Hypothalamus (tissue), 51 donors: ENCODE data around the gene BRINP2.

ENCODE experiments used
- DNase-seq, 51 donors: peaks; one replicate each; lab custom pipeline; 2025; lab: John Stamatoyannopoulos, UW

The BRINP2 gene, protein sequence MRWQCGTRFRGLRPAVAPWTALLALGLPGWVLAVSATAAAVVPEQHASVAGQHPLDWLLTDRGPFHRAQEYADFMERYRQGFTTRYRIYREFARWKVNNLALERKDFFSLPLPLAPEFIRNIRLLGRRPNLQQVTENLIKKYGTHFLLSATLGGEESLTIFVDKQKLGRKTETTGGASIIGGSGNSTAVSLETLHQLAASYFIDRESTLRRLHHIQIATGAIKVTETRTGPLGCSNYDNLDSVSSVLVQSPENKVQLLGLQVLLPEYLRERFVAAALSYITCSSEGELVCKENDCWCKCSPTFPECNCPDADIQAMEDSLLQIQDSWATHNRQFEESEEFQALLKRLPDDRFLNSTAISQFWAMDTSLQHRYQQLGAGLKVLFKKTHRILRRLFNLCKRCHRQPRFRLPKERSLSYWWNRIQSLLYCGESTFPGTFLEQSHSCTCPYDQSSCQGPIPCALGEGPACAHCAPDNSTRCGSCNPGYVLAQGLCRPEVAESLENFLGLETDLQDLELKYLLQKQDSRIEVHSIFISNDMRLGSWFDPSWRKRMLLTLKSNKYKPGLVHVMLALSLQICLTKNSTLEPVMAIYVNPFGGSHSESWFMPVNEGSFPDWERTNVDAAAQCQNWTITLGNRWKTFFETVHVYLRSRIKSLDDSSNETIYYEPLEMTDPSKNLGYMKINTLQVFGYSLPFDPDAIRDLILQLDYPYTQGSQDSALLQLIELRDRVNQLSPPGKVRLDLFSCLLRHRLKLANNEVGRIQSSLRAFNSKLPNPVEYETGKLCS

GRCh38 chr1:177170756-177171535, at the start of gene BRINP2:
Gene BRINP2 (plus strand): TSS chr1:177170958. CDS start chr1:177229877, 58,919 bp downstream.
- peak in 50 of 51 donors; percentile 41 to 91 (median 80) for DNase-seq

DNA sequence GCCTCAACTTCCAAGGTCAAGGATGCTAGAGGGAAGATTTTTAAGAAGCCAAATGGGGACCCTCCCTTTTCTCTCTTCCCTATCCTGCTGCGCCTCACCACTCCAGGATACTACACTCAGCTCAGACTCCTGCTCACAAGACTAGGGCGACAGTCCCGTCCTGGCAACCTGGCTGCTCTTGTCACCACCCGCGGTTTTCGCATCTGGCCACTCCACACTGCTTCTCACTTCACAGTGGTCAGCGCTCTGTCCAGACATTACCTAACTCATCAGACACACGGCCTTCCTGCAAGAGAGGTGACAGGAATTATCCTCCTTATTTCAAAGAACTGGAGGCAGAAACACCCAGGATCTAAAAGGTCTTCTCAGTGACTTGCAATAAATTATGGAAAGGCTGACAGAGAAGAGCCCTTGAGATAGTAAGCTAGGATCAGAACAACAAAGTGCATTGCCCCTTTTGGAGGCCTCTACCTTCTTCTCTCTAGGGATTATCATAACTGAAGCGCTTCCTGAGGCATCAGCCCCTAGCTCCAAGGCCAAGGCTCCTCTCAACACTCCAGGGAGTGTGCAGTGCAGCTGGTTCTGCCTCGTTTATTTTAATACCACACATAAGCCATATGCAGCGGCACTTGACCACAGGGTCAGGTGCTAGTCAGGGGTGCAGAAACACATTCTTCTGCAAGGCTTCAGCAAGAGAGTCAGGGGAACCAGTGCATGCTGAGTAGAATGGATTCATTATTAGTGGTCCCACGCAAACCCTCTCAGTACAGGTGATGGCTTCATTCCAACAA, 48.1 kb upstream of the BRINP2 start:
- no peak for DNase-seq

- no peak for DNase-seq
Observed at GRCh38 chr1:177124577-177125278, 46.0 kb upstream of the BRINP2 start.

DNA sequence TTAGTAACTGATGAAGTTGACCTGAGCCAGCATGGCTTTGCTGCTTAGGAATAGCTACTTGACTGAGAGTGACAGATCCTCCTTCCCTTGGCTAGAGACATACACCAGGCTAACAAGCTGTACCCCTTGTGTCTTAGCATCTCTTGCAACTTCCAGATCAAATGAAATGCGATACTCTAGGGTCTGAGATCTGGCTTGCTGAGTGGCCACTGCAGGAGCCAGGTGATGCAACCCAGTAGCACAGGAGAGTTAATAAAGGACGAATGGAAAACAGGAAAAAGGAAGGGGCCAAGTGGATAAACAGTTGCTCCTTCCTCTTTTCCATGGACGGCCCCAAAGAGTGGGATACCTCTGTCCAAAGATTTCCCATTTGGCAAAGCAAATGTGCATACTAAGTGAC, 44.5 kb upstream of the BRINP2 start:
- no peak for DNase-seq

DNA sequence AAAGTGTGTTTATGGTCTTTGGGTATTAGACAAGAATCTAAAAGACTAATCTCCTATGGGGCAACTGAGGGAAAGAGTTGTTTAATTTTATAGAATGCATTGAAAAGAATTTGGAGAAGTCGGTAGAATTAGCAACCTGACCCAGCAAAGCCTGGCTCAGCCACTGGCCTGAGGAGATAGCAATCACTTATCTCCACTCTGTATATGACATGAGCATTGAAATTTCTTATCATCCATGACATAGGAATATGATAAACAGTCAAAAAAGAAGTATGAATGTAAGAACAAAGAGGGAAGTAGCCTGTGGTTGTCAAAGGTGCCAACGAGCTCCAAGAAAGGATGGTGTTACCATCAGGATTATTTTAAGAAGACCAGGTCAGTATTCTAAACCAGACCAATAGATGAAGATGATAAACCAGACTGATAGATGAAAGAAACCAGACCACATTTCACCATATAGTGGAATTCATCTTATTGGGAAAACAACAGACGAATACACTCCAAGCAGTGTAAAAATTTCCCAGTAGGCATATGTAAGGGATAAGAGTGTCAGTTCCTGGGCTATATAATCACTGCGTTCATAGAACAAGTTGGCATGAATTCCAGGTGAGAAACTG, 42.0 kb upstream of the BRINP2 start:
- DNase-seq: no peak

GRCh38 chr1:177130451-177130945, 40.3 kb upstream of the BRINP2 start:
- DNase-seq: no peak

GRCh38 chr1:177131723-177132122, 39.0 kb upstream of the BRINP2 start:
- DNase-seq: no peak

GRCh38 chr1:177132141-177132540, 38.6 kb upstream of the BRINP2 start:
- no peak for DNase-seq

DNA sequence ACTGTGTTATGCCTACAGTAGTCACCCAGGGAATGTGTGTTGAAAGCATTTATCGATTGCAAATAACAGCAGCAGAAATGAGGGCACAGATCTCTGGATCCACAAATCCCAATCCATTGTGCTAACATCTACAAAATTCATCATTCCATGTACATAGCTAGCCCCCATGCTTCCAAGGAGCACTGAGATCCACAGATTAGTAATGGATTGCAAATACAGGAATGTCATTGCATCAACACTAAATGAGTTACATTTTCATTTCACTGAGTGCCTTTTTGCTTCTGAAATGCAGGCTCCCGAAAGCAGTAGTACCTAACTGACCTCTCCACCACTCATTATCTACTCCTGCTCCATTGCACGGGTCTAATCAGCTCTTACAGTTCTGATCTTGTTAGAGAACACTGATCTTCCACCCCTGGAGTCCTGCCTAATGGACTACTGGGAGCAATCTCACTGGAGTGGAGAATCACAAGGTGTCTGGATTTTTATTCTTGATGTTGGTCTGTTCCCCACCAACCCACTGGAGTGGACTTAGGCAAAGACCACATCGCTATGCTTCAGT, 36.7 kb upstream of the BRINP2 start:
- no peak for DNase-seq

DNA sequence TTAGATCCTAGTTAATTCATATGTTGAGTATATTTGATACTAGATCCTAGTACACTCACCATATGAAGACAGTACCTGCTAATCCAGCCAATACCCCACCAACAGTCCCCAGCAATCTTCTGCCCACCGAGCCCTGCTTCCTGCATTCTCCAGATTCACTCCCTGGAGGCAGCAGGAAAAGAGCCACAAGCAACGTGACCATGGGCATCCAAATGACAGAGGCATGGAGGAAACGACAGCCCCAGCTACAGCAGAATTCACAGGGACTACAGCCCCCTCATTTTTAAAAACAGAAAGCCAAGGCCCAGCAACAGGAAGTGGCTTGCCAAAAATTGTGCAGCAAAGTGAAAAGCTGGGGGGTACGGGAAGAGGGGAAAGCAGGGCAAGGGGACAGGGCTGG, 35.5 kb upstream of the BRINP2 start:
- no peak for DNase-seq

DNA sequence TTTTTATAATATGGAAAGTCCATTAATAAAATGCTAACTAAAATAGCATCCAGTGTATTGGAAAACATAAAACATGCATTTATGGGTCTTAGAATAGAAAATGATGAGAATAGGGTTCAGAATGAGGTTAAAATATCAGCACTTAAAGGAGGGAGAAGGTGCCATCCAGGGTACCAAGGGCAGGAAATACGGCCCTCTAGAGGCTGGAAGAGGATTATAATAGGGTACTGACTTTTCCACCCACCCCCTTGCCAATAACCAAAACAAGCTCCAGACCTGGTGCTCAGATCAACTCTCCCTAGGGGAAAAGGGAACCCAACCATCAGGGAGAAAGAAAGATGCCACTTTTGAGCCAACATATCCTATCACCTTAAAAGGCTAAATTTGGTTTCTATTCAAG, 32.9 kb upstream of the BRINP2 start:
- no peak for DNase-seq

- peak in 2 of 51 donors; percentile 3 to 11 for DNase-seq
Observed at GRCh38 chr1:177138347-177138746, 32.4 kb upstream of the BRINP2 start.

DNA sequence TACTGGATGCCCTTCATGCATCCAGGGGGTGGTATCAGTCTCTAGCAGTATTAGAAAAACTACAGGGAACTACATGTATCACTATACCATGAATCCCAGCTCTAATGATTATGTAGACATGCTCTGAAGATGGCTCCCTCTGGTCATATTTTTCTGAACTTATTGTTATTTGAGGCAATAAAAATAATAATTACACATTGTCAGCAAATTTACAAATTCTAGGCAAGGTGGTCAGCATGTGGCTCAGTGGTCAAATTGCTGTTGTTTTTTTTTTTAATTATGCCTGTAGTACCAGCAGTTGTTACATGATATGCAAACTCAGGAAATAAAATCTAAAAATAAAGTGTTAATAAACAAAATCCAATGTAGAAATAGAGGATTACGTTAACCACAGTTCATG, 28.7 kb upstream of the BRINP2 start:
- no peak for DNase-seq

GRCh38 chr1:177142791-177143271, 27.9 kb upstream of the BRINP2 start:
- no peak for DNase-seq

DNA sequence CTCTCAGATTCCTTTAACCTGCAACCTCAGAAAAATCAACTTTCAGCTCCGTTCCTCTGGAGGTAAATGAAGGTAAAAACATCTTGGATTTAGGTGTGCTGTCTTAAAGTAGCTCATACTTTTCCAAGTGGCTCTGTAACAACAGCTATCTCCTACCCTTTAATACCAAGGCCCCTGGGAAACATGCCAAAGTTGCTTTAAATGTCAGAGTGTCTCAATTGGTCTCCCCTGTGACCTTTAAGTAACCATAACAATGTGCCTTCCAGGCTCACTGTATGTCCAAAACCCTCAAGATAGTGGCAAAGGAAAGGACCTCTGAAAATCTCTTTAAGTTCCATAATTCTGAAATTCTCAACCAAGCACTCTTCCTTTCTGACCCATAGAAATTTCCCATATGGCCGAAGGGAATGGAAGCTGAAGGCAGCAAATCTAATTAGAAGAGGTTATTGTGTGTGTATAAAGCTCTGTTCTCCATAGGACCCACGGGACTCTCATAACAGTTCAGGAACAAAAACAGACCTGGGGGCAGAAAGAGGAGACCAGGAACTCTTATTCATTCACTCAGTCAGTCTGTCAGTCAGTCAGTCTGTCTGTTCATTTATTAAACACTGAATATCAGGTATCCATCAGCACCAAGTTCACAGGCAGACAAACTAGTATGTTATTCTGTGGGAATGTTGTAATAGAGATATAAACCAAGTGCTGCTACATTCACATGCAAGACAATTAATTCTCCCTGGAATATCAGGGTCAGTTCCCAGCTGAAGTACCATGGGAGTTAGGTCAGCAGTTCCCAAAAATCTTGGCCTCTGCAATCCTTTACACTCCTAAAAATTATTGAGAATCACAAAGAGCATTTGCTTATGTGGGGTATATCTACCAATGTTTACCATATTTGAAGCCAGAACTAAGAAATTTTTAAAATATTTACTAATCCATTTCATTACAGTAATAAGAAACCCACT, 25.4 kb upstream of the BRINP2 start:
- DNase-seq: no peak

GRCh38 chr1:177146499-177146898, 24.3 kb upstream of the BRINP2 start:
- DNase-seq: no peak

- DNase-seq: no peak
Observed at GRCh38 chr1:177162243-177162642, 8.5 kb upstream of the BRINP2 start.
